DOHH2 (cell line): ENCODE data around the gene PSEN2.

Source experiments
- EZH2phosphoT487 ChIP-seq: fragments of 200-600 bp; sonication (generic); IDR thresholded peaks from 2 replicates; pipeline ENCODE4 v1.6.1; 2017; ENCODE audit warnings: borderline replicate concordance, mild to moderate bottlenecking, antibody characterized with exemption, low read length, moderate library complexity, mixed read lengths
- TF ChIP-seq, protein P1 (sequence below): fragments of 200-600 bp; sonication (generic); IDR thresholded peaks from one replicate; pipeline ENCODE4 v1.5.1; 2014; ENCODE audit warnings: antibody characterized with exemption, mild to moderate bottlenecking, low read depth, low read length; ENCODE audit not compliant: poor library complexity, severe bottlenecking

DNA sequence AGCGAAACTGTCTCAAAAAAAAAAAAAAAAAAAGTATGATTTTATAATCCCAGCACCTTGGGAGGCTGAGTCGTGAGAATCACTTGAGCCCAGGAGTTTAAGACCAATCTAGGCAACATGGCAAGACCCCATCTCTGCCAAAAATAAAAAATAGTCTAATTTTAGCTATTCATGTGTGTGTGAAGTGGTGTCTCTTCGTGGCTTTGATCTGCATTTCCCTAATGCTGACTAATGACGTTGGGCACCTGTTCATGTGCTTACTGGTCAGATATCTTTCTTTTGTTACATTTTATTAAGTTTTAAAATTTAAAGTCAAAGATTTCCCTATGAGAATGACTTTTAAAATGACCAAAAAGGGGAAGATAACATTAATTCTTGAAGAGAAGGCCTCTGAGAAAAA, 31.0 kb downstream of the PSEN2 start:
- TF ChIP-seq, protein P1, sequence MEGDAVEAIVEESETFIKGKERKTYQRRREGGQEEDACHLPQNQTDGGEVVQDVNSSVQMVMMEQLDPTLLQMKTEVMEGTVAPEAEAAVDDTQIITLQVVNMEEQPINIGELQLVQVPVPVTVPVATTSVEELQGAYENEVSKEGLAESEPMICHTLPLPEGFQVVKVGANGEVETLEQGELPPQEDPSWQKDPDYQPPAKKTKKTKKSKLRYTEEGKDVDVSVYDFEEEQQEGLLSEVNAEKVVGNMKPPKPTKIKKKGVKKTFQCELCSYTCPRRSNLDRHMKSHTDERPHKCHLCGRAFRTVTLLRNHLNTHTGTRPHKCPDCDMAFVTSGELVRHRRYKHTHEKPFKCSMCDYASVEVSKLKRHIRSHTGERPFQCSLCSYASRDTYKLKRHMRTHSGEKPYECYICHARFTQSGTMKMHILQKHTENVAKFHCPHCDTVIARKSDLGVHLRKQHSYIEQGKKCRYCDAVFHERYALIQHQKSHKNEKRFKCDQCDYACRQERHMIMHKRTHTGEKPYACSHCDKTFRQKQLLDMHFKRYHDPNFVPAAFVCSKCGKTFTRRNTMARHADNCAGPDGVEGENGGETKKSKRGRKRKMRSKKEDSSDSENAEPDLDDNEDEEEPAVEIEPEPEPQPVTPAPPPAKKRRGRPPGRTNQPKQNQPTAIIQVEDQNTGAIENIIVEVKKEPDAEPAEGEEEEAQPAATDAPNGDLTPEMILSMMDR: no peak
- TF ChIP-seq EZH2phosphoT487: no peak
